ENCODE results near the gene C2CD2.
"Not testable (repeated sequence)": the region's sequence is repeated elsewhere in the genome, so short reads cannot be mapped to it uniquely, and the experiment has no call there.

The C2CD2 gene

GRCh38 chr21:41958886-41959563 lies 5.2 kb upstream of the C2CD2 start:
- no peak for DNase-seq (ENCODE audit: low spot score)
- FAIRE-seq, result no peak

- DNase-seq (ENCODE audit: low spot score) (peak; percentile 60), FAIRE-seq (no peak)
Measured at GRCh38 chr21:41957991-41958766, 4.4 kb upstream of the C2CD2 start.

- DNase-seq (ENCODE audit: low spot score), result no peak
- FAIRE-seq, result no peak
Measured at GRCh38 chr21:41956926-41957729, 3.3 kb upstream of the C2CD2 start.

GRCh38 chr21:41955516-41955915 lies 1.7 kb upstream of the C2CD2 start:
- FAIRE-seq (no peak), DNase-seq (ENCODE audit: low spot score) (no peak)

- DNase-seq (ENCODE audit: low spot score), result no peak
- no peak for FAIRE-seq
Measured at GRCh38 chr21:41954654-41955499, 1.1 kb upstream of the C2CD2 start.

- FAIRE-seq, result no peak
- no peak for DNase-seq (ENCODE audit: low spot score)
Measured at GRCh38 chr21:41953249-41953830, 478 bp downstream of the C2CD2 start.

- FAIRE-seq, result no peak
- no peak for DNase-seq (ENCODE audit: low spot score)
Measured at GRCh38 chr21:41952568-41953248, 1.1 kb downstream of the C2CD2 start.

GRCh38 chr21:41951876-41952567 lies 1.8 kb downstream of the C2CD2 start:
- FAIRE-seq (no peak), DNase-seq (ENCODE audit: low spot score) (no peak)

GRCh38 chr21:41950941-41951351 lies 2.9 kb downstream of the C2CD2 start:
- DNase-seq (ENCODE audit: low spot score) (no peak), FAIRE-seq (no peak)

- FAIRE-seq; DNase-seq (ENCODE audit: low spot score): not testable (repeated sequence)
Measured at GRCh38 chr21:41949631-41950030, 4.2 kb downstream of the C2CD2 start.

- DNase-seq (ENCODE audit: low spot score) (no peak), FAIRE-seq (no peak)
Measured at GRCh38 chr21:41948901-41949300, 4.9 kb downstream of the C2CD2 start.

GRCh38 chr21:41948078-41948895 lies 5.5 kb downstream of the C2CD2 start:
- DNase-seq (ENCODE audit: low spot score), result no peak
- no peak for FAIRE-seq

GRCh38 chr21:41945982-41946381 lies 7.8 kb downstream of the C2CD2 start:
- no peak for DNase-seq (ENCODE audit: low spot score)
- FAIRE-seq, result no peak

- DNase-seq (ENCODE audit: low spot score), result no peak
- FAIRE-seq, result no peak
Measured at GRCh38 chr21:41943851-41944250, 10.0 kb downstream of the C2CD2 start.

GRCh38 chr21:41942457-41942856 lies 11.4 kb downstream of the C2CD2 start:
- no peak for DNase-seq (ENCODE audit: low spot score)
- no peak for FAIRE-seq

GRCh38 chr21:41941941-41942340 lies 11.9 kb downstream of the C2CD2 start:
- FAIRE-seq (no peak), DNase-seq (ENCODE audit: low spot score) (no peak)

GRCh38 chr21:41940431-41940830 lies 13.4 kb downstream of the C2CD2 start:
- no peak for FAIRE-seq
- DNase-seq (ENCODE audit: low spot score), result no peak

GRCh38 chr21:41939391-41939790 lies 14.4 kb downstream of the C2CD2 start:
- DNase-seq (ENCODE audit: low spot score) (no peak), FAIRE-seq (no peak)
